Left lobe of liver (tissue), 2 donors: Measurements from ENCODE around the gene ZNF799. TPM values are rescaled to one million over a fixed set of nuclear protein-coding genes. Genes with fewer than 3 reads are reported as not detected.
"Not testable (repeated sequence)": the region's sequence is repeated elsewhere in the genome, so short reads cannot be mapped to it uniquely, and the experiment has no call there.

Experiments used
- ATAC-seq: fragments of 200-7000 bp; cut with Tn5 transposase; one replicate; pipeline ENCODE4 v1.9.1; 2020; ENCODE audit warnings: mild to moderate bottlenecking, moderate library complexity
- DNase-seq: peaks from one replicate; pipeline ENCODE4 v3.0.0-alpha.2; 2020; ENCODE audit warnings: low spot score
- total RNA-seq: library from RNA; stranded (reverse); gene quantifications from one replicate; pipeline ENCODE4 v1.2.1, GENCODE V29; 2021
- donor health status: DM: no; HTN: no; CAD: no; lungs with moderate emphysema.
- donor health status: DM: no; HTN: yes; CAD: no.

ZNF799 gene
- 3.0 TPM for total RNA-seq

DNA sequence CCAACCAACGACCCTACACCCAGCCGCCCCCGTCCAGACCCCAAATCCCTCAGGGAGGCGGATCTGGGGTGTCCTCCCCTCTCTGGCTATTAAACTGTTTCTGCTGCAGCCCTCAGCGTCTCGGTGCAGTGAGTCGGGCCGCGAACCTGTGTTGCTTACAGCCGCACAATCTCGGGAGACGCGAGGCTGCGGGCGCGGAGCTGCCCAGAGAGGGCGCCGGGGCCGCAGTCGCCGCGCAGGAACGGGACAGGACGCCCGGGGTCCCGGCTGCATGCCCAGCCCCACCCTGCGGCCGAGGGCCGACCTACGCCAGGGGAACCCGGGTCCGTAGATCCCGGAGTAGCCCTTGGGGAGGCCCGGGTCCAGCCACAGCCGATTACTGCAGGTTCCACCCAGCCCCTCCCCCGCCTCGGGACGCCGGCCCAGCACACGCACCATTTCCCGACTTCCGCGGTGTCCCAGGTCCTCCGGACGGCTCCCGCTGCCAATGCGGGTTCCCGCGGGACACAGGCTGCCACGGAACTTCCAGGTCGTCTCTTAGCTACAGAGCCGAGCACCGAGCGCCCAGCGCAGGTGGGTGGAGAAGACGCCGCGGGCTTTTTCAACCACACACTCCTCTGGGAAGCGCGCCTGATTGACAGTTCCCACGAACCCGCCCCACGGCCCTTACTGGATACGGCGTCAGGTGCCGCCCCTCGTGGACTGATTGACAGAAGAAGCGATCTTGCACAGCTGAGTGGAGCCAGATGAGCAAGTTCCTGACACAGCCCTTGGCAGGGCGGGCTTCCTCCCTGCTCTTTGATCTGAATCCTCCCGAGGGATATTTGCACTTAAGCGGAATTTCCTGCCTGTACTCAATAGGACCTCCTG lies at the start of gene ZNF799:
TSS of gene ZNF799 (minus strand) at position 639 of the 870 bp plus-strand sequence. CDS start at position 438, 201 bp downstream.
- DNase-seq (peak; percentile 99), ATAC-seq (peak; percentile 93)

DNA sequence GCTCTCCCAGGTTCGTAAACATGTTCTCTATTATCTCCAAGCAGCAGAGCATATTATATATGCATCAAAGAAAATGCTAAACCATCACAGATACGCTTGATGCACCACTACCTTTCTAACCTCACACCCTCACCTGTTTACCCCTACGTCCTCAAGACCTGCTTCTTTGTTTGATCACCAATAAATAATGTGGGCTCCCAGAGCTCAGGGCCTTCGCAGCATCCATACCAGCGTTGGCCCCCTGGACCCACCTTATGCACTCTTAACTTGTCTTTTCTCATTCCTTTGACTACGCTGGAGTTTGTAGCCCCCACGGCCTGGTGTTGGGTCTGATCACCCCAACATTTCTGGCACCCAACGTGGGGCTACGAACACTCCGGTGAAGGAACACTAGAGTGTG lies 49.8 kb upstream of the ZNF799 start:
- ATAC-seq = no peak
- no peak for DNase-seq

DNA sequence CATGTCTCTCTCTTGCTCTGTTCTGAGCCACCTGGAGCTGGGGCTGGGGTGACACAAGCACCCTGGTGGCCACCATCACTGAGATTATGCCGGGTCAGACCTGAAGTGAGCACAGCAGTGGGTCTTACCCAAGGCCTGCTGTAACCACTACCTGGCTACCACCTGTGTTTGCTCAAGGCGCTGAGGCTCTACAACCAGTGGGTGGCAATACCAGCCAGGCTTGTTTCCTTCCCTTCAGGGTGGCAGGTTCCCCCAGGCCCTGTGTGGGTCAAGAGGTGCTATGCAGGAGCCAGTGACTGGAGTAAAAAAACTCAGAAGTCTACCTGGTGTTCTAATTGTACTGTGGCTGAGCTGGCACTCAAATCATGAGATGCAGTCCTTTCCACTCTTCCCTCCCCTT lies 47.7 kb upstream of the ZNF799 start:
- ATAC-seq = no peak

DNA sequence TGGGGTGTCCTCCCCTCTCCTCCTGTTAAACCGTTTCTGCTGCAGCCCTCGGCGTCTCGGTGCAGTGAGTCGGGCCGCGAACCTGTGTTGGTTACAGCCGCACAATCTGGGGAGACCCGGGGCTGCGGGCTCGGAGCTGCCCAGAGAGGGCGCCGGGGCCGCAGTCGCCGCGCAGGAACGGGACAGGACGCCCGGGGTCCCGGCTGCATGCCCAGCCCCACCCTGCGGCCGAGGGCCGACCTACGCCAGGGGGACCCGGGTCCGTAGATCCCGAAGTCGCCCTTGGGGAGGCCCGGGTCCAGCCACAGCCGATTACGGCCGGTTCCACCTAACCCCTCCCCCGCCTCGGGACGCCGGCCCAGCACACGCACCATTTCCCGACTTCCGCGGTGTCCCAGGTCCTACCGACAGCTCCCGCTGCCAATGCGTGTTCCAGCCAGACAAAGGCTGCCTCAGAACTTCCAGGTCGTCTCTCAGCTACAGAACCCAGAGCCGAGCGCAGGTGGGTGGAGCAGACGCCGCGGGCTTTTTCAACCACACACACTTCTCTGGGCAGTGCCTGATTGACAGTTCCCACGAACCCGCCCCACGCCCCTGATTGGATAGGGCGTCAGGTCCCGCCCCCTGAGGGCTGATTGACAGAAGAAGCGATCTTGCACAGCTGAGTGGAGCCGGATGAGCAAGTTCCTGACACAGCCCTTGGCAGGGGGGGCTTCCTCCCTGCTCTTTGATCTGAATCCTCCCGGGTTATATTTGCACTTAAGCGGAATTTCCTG lies 39.7 kb upstream of the ZNF799 start, which contains the start of gene ZNF443:
TSS of gene ZNF443 (minus strand) at position 481 of the 776 bp plus-strand sequence. CDS start at position 374, 107 bp downstream.
- DNase-seq (peak; percentile 100), ATAC-seq (peak; percentile 96)

More for the DNA sequence above, 47.7 kb upstream of the ZNF799 start:
- no peak for DNase-seq

DNA sequence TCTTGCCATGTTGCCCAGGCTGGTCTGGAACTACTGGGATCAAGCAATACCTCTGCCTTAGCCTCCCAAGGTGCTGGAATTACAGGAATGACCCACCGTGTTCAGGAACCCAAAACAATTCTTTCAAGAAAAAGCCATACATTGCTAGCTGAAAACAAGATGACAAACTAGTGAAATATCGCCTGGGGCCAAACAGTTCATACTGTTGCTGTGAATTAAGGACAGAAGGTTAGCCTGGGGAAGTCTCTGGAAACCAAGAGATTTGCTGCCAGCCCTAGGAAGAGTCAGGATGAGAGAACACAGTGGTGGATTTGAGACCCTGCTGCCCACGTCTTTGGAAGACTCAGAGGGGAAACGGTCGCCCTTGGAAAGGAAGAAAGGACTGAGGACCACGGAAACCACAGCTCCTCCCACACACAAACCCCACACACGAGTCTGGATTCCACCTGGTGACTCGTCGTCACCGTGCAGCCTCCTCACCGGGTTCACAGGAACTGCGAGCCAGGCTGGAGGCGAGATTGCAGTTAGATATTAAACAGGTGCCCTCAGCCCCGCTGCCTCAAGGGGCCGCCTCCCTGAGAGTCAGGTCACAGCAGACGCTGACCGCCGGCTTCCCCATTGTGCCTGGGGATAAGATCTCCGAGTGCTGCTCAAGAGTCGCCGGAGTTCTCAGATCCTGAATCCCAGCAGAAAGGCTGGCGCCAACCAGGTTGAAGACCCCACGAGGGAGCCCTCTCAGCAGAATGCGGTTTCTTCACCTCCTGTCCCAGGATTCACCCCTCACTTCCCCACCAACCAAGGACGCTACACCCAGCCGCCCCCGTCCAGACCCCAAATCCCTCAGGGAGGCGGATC lies 38.8 kb upstream of the ZNF799 start:
- DNase-seq (peak; percentile 56), ATAC-seq (peak; percentile 69)

DNA sequence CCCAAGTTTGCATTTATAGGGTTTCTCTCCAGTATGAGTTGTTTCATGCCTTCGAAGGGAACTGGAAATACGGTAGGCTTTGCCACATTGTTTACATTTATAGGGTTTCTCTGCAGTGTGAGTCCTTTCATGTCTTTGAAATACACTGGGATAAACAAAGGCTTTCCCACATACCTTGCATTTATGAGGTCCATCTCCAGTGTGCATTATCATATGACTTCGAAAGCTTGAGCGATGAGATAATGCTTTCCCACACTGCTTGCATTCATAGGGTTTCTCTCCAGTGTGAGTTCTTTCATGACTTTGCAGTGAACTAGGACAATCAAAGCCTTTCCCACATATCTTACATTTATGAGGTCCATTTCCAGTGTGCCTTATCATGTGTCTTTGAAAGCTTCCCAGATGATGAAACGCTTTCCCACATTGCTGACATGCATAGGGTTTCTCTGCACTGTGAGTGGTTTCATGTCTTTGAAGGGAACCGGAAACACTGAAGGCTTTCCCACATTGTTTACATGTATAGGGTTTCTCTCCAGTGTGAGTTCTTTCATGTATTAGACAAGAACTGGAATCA lies 29.7 kb upstream of the ZNF799 start:
- not testable (repeated sequence) for ATAC-seq, DNase-seq

DNA sequence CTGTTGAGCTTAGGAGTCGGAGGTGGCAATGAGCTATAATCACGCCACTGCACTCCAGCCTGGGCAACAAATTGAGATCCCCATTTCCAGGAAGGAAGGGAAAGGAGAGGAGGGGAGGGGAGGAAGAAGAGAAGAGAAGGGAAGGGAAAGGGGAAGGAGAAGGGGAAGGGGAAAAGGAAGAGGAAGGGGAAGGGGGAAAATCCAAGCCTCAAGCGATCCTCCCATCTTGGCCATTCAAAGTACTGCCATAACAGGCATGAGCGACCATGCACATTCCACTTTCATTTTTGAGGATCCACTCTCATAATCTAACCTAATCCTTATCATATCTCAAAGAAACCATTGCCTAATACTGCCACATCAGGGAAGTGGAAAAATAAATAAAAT lies 24.8 kb upstream of the ZNF799 start:
- ATAC-seq (no peak), DNase-seq (no peak)

DNA sequence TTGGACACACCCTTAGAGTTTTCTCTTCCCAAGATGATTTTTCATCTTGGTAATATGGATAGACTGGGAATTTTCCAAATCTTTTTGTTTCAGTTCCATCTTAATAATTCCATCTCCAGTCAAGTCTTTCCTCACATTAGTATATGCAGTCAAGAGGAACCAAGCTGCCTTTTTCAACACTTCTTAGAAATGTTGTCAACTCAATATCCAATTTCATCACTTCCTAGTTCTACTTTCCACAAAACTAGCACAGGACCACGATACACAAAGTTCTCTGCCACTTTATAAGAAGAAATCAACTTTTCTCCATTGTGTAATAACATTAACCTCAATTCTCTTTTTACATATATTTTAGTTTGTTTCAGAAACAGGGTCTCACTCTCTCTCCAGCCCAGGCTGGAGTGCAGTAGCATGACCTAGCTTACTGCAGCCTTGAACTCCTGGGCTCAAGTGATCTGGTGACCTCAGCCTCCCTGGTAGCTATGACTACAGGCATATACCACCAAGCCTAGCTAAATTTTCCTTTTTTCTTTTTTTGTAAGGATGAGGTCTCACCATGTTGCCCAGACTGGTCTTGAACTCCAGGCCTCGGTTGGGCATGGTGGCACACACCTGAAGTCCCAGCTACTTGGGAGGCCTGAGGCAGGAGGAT lies 24.3 kb upstream of the ZNF799 start:
- no peak for ATAC-seq
- DNase-seq = no peak

DNA sequence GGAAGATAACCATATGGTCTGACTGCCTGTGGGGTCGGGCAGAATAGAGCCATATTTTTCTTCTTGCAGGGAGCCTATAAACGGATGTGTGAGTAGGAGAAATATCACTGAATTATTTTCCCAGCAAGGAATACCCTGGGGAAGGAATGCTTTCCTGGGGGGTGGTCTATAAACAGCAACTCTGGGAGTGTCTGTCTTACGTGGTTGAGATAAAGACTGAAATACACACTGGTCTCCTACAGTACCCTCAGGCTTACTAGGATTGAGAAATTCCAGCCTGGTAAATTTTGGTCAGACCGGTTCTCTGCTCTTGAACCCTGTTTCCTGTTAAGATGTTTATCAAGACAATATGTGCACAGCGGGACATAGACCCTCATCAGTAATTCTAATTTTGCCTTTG lies 16.2 kb upstream of the ZNF799 start:
- not testable (repeated sequence) for ATAC-seq, DNase-seq

DNA sequence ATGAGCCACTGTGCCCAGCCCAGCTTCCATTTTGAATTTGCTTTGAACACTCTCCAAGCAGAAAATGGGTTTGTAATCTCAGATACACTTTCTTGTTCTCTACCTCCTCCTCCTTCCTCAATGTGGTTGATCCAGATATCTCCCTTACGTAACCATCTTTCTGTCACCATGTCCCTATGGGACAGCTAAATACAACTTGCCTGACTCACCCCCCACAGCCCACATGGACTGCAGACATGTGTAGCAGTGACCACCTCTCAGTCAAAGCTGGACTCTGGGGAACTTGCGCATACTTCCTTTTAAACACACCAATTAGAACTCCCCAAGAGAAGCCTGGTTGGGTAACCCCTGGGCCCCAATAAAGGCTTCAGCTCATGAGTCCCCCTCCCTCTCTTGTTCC lies 10.8 kb upstream of the ZNF799 start:
- no peak for ATAC-seq

DNA sequence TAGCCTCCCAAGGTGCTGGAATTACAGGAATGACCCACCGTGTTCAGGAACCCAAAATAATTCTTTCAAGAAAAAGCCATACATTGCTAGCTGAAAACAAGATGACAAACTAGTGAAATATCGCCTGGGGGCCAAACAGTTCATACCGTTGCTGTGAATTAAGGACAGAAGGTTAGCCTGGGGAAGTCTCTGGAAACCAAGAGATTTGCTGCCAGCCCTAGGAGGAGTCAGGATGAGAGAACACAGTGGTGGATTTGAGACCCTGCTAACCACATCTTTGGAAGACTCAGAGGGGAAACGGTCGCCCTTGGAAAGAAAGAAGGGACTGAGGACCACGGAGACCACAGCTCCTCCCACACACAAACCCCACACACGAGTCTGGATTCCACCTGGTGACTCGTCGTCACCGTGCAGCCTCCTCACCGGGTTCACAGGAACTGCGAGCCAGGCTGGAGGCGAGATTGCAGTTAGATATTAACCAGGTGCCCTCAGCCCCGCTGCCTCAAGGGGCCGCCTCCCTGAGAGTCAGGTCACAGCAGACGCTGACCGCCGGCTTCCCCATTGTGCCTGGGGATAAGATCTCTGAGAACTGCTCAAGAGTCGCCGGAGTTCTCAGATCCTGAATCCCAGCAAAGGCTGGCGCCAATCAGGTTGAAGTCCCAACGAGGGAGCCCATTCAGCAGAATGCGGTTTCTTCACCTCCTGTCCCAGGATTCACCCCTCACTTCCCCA lies 1.0 kb downstream of the ZNF799 start:
- ATAC-seq (peak; percentile 70), DNase-seq (peak; percentile 70)

More for the DNA sequence above, 10.8 kb upstream of the ZNF799 start:
- no peak for DNase-seq

DNA sequence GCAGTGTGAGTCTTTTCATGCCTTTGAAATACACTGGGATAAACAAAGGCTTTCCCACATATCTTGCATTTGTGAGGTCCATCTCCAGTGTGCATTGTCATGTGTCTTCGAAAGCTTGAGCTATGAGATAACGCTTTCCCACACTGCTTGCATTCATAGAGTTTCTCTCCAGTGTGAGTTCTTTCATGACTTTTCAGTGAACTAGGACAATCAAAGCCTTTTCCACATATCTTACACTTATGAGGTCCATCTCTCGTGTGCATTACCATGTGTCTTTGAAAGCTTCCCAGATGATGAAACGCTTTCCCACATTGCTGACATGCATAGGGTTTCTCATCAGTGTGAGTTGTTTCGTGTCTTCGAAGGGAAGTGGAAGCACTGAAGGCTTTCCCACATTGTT lies 9.9 kb downstream of the ZNF799 start:
- not testable (repeated sequence) for DNase-seq, ATAC-seq

DNA sequence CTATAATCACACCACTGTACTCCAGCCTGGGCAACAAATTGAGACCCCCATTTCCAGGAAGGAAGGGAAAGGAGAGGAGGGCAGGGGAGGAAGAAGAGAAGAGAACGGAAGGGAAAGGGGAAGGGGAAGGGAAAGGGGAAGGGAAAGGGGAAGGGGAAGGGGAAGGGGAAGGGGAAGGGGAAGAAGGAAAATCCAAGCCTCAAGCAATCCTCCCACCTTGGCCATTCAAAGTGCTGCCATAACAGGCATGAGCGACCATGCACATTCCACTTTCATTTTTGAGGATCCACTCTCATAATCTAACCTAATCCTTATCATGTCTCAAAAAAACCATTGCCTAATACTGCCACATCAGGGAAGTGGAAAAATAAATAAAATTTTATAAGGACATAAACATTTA lies 14.7 kb downstream of the ZNF799 start:
- not testable (repeated sequence) for ATAC-seq, DNase-seq

DNA sequence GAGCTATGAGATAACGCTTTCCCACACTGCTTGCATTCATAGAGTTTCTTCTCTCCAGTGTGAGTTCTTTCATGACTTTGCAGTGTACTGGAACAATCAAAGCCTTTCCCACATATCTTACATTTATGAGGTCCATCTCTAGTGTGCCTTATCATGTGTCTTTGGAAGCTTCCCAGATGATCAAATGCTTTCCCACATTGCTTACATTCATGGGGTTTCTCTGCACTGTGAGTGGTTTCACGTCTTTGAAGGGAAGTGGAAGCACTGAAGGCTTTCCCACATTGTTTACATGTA lies 20.7 kb downstream of the ZNF799 start:
- ATAC-seq (no peak), DNase-seq (no peak)

DNA sequence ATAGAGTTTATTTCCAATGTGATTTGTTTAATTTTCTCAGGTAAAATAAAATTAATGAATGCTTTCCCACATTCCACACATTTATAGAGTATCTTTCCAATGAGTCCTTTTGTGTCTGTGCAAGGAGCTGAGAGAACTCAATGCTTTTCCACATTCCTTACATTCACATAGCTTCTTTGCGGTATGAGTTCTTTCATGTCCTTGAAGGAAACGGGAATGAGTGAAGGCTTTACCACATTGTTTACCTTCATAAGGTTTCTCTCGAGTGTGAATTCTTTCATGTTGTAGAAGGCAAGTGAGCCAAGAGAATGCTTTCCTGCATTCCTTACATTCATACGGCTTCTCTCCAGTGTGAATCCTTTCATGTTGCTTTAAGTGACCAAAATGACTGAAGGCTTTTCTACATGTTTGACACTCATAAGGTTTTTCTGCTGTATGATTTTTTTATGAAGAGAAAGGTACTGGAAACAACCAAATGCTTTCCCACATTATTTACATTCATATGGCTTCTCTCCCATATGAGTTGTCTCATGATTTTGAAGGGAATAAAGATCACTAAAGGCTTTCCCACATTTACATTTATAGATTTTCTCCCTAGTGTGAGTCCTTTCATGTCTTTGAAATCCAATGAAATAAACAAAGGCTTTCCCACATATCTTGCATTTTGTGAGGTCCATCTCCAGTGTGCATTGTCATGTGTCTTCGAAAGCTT lies 21.2 kb downstream of the ZNF799 start:
- ATAC-seq = no peak

DNA sequence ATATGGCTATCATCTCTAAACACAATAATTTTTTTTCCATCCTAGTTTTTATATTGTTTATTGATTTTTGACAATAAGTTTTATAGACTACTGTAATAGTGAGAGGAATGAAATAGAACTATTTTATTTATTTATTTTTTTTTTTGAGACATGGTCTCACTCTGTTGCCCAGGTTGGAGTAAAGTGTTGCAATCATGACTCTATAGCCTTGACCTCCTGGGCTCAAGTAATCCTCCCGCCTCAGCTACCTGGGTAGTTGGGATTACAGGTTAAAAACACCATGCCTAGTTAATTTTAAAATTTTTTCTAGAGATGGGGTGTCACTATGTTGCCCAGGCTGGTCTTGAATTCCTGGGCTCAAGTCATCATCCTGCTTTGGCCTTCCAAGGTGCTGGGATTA lies 27.0 kb downstream of the ZNF799 start:
- ATAC-seq = no peak
- DNase-seq = no peak

More for the DNA sequence above, 21.2 kb downstream of the ZNF799 start:
- DNase-seq = no peak

DNA sequence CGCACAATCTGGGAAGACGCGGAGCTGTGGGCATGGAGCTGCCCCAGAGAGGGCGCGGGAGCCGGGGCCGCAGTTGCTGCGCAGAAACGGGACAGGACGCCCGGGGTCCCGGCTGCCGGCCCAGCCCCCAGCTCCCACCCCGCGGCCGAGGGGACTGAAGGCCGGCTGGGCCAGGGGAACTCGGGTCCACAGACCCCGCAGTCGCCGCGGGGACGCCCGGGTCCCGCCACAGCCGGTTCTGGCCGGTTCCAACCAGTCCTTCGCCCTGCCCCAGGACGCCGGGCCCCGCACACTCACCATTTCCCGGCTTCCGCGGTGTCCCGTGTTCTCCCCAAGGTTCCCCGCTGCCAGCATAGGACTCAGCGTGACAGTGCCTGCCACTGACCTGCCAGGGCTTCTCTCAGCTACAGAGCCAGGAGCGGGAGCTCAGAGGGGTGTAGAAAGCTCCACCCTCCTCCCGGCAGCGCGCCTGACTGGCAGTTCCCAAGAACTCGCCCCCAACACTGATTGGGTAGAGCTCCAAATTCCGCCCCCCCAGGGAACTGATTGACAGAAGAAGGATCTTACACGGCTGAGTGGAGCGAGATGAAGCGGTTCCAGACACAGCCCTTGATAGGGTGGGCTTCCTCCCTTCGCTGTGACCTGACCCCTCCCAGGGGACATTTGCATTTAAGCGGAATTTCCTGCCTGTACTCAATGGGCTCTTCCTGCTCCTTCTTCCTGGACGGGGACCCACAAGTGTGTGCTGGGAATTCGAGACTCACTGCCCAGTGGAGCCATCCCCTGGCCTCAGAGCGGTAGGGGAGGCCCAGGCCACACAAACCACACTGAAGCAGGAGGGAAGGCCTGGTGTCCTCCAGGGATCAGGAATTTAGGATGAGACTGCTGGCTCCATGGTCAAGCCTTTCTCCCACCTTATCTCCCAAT lies 35.6 kb downstream of the ZNF799 start, which contains the start of gene ZNF442:
TSS of gene ZNF442 (minus strand) at position 448 of the 927 bp plus-strand sequence. CDS start 2,052 bp downstream, outside the sequence.
- DNase-seq (peak; percentile 97), ATAC-seq (peak; percentile 96)
